VCaP (cell line): ENCODE results near the gene KCNA1.

ENCODE experiments used
- H3K27ac ChIP-seq: fragments of 450-650 bp; 2 replicates; pipeline ENCODE4 v1.5.1; 2017
- CTCF ChIP-seq: fragments of 450-650 bp; conservative IDR thresholded peaks from 2 replicates; pipeline ENCODE4 v1.5.1; 2017; ENCODE audit warnings: mild to moderate bottlenecking, moderate library complexity

Gene KCNA1

DNA sequence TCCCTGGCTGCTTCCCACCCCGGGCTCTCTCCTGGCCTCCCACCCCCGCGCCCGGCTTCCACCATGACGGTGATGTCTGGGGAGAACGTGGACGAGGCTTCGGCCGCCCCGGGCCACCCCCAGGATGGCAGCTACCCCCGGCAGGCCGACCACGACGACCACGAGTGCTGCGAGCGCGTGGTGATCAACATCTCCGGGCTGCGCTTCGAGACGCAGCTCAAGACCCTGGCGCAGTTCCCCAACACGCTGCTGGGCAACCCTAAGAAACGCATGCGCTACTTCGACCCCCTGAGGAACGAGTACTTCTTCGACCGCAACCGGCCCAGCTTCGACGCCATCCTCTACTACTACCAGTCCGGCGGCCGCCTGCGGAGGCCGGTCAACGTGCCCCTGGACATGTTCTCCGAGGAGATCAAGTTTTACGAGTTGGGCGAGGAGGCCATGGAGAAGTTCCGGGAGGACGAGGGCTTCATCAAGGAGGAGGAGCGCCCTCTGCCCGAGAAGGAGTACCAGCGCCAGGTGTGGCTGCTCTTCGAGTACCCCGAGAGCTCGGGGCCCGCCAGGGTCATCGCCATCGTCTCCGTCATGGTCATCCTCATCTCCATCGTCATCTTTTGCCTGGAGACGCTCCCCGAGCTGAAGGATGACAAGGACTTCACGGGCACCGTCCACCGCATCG is 1.8 kb downstream of the KCNA1 start:
- H3K27ac ChIP-seq, result no peak overlapping the region
- TF ChIP-seq CTCF, result no peak

- no peak for TF ChIP-seq CTCF
- no peak overlapping the region for H3K27ac ChIP-seq
Measured at GRCh38 chr12:4914720-4915119, 5.0 kb downstream of the KCNA1 start.

- no peak for TF ChIP-seq CTCF
Measured at GRCh38 chr12:4915752-4916151, 6.0 kb downstream of the KCNA1 start.

GRCh38 chr12:4918950-4919660 is 9.4 kb downstream of the KCNA1 start:
- TF ChIP-seq CTCF, result no peak

More at GRCh38 chr12:4915752-4916151, 6.0 kb downstream of the KCNA1 start:
- no peak overlapping the region for H3K27ac ChIP-seq

DNA sequence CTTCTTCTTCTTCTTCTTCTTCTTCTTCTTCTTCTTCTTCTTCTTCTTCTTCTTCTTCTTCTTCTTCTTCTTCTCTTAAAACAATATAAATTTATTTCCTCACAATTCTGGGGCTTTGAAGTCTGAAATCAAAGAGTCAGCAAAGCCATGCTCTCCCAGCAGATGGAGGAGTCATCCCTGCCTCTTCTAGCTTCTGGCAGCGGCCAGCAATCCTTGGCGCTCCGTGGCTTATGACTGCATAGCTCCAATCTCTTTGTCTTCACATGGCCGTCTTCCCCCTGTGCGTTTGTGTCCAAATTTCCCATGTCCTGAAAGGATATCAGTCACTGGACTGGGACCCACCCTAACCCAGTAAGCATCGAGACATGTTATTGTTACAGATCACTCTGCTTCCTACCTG is 22.9 kb downstream of the KCNA1 start:
- no peak for TF ChIP-seq CTCF
- no peak overlapping the region for H3K27ac ChIP-seq

More at GRCh38 chr12:4918950-4919660, 9.4 kb downstream of the KCNA1 start:
- peak overlapping the region; percentile 34 for H3K27ac ChIP-seq

DNA sequence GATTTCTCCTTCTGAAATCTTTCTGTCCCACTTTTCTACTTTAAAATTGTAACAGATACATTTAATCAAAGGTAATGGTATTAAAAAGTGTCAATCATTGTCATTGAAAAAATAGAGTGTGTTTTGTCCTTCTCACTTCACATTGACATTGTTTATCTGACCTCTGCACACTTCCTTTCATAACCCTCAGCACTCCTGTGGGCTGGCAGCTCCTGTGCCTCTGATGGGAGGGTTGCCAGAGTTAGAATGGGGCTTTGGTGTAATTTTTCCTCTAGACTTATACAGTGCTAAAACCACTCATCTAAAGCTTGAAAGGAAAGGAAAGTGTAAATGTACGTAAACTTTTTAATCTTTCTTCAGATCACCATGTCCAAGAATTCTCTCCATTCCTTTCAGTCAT is 23.7 kb downstream of the KCNA1 start:
- no peak for TF ChIP-seq CTCF
- H3K27ac ChIP-seq, result no peak overlapping the region

DNA sequence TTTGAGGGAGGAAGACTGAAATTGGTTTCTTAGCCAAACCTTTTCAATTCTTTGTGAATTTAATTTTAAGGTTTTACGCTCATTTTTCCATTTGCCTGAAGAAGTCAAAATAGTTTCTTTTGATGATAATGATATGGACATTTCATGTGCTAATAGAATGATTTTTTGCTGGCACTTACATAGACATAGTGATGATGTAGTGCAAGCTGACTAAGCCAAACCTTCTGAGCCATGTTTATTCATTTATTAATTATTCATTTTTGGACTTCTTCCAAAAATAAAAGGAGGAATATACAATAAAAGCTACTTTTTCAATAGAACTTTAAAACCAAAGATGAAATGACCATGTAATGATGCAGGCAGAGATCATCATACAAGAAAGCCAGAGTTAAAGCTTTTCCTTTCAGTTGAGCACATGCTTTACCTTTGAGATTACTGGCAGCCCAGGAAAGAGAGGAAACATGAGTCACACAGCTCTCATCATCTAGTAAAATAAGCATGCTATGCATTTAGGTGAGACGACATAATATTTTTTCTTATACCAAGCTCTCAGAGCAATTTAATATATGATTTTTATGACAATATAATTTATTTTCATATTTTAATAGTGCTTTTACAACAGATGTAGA is 24.8 kb downstream of the KCNA1 start:
- TF ChIP-seq CTCF, result no peak
- no peak overlapping the region for H3K27ac ChIP-seq
